SK-N-SH (cell line): ENCODE data around the gene CKS1B. TPM values are rescaled to one million over a fixed set of nuclear protein-coding genes. Genes with fewer than 3 reads are reported as not detected.

ENCODE experiments used
- CTCF ChIA-PET: fragments of 300-600, 350-600 bp; formaldehyde crosslinking; extraction: SDS; loops from one replicate; lab custom pipeline; 2021; lab: Yijun Ruan, JAX
- POLR2A ChIA-PET: fragments of 350-600 bp; sonication (Branson Sonifier 250); formaldehyde crosslinking; extraction: SDS; loops from one replicate; lab custom pipeline; 2020; ENCODE audit warnings: antibody characterized with exemption, inconsistent platforms; lab: Yijun Ruan, JAX
- DNase-seq: peaks from one replicate; pipeline ENCODE4 v3.0.0; 2012
- H2AFZ ChIP-seq: fragments of 200-600 bp; sonication (generic); 2 replicates; pipeline ENCODE4 v1.8.1; 2016; ENCODE audit warnings: antibody characterized with exemption, mild to moderate bottlenecking, low read depth
- H3F3A ChIP-seq: fragments of 200-600 bp; sonication (generic); replicated peaks from 2 replicates; pipeline ENCODE3; 2016; ENCODE audit warnings: antibody characterized with exemption, mild to moderate bottlenecking; ENCODE audit not compliant: insufficient read depth
- H3K27ac ChIP-seq, 2 experiments: fragments of 200-500 bp in 1 of 2; fragments of 200-600 bp in 1 of 2; sonication (Bioruptor generic) in 1 of 2; sonication (generic), shearing (Covaris generic) in 1 of 2; 2 replicates each; pipeline versions ENCODE4 v1.5.1 to v1.6.1; 2014 to 2016; ENCODE audit warnings: low read depth in 2 of 2, inconsistent platforms in 1 of 2, low read length in 1 of 2, mild to moderate bottlenecking in 1 of 2, mixed read lengths in 1 of 2
- H3K27me3 ChIP-seq: fragments of 200-600 bp; sonication (generic), shearing (Covaris generic); 2 replicates; pipeline ENCODE4 v1.6.1; 2016; ENCODE audit warnings: mixed run types; ENCODE audit not compliant: insufficient read depth
- H3K36me3 ChIP-seq, 2 experiments: fragments of 200-500 bp in 1 of 2; fragments of 200-600 bp in 1 of 2; sonication (Bioruptor generic) in 1 of 2; sonication (generic) in 1 of 2; replicated peaks in 1 of 2; 2 replicates each; pipeline versions ENCODE3 to v1.5.1; 2014 to 2016; ENCODE audit warnings: low read length in 1 of 2, mild to moderate bottlenecking in 1 of 2; ENCODE audit not compliant: insufficient read depth in 2 of 2, control insufficient read depth in 1 of 2
- H3K4me1 ChIP-seq, 2 experiments: fragments of 200-500 bp in 1 of 2; fragments of 200-600 bp in 1 of 2; sonication (Bioruptor generic) in 1 of 2; sonication (generic), shearing (Covaris generic) in 1 of 2; 2 replicates each; pipeline versions ENCODE4 v1.5.1 to v1.6.1; 2014 to 2016; ENCODE audit warnings: low read depth in 1 of 2, low read length in 1 of 2, mixed run types in 1 of 2; ENCODE audit not compliant: insufficient read depth in 2 of 2, control insufficient read depth in 1 of 2
- H3K4me2 ChIP-seq: fragments of 200-600 bp; sonication (generic), shearing (Covaris generic); 2 replicates; pipeline ENCODE4 v1.6.1; 2017; ENCODE audit warnings: mixed run types
- H3K4me3 ChIP-seq, 2 experiments: fragments of 200-500 bp in 1 of 2; fragments of 200-600 bp in 1 of 2; sonication (Bioruptor generic) in 1 of 2; sonication (generic), shearing (Covaris generic) in 1 of 2; 2 replicates each; pipeline versions ENCODE4 v1.5.1 to v1.8.1; 2014 to 2016; ENCODE audit warnings: low read depth in 2 of 2, inconsistent platforms in 1 of 2, low read length in 1 of 2, mild to moderate bottlenecking in 1 of 2, mixed read lengths in 1 of 2, moderate library complexity in 1 of 2
- H3K79me2 ChIP-seq: fragments of 200-600 bp; sonication (generic); 2 replicates; pipeline ENCODE4 v1.8.1; 2017; ENCODE audit warnings: mild to moderate bottlenecking; ENCODE audit not compliant: insufficient read depth
- H3K9ac ChIP-seq: fragments of 200-600 bp; sonication (generic); 2 replicates; pipeline ENCODE4 v1.6.1; 2017; ENCODE audit warnings: mixed run types
- H3K9me2 ChIP-seq: fragments of 200-600 bp; sonication (generic); 2 replicates; pipeline ENCODE4 v1.6.1; 2017; ENCODE audit warnings: mixed run types
- H3K9me3 ChIP-seq: fragments of 200-600 bp; sonication (generic); 2 replicates; pipeline ENCODE4 v1.6.1; 2017; ENCODE audit warnings: mixed run types, mild to moderate bottlenecking, moderate library complexity
- H4K20me1 ChIP-seq: fragments of 200-600 bp; sonication (generic); 2 replicates; pipeline ENCODE4 v1.6.1; 2017; ENCODE audit warnings: mild to moderate bottlenecking, mixed run types; ENCODE audit not compliant: insufficient read depth
- CHD2 ChIP-seq: fragments of 150-350 bp; IDR thresholded peaks from 2 replicates; pipeline ENCODE4 v1.6.1; 2018; ENCODE audit warnings: low read length; ENCODE audit not compliant: partially characterized antibody
- ELF1 ChIP-seq: IDR thresholded peaks from 2 replicates; pipeline ENCODE4 v1.4.0; 2012
- EP300 ChIP-seq, 2 experiments: IDR thresholded peaks; 2 replicates each; pipeline versions ENCODE4 v1.4.0 to v1.6.1; 2012; ENCODE audit warnings: borderline replicate concordance in 1 of 2, low read depth in 1 of 2, low read length in 1 of 2
- FOSL2 ChIP-seq: IDR thresholded peaks from 2 replicates; pipeline ENCODE4 v1.4.0; 2012; ENCODE audit warnings: low read depth, mild to moderate bottlenecking, moderate library complexity, borderline replicate concordance
- FOXJ3 ChIP-seq: sonication (generic); formaldehyde crosslinking; IDR thresholded peaks from 2 replicates; pipeline ENCODE4 v1.5.1; 2020; ENCODE audit warnings: mild to moderate bottlenecking, missing genetic modification reagents
- FOXM1 ChIP-seq: IDR thresholded peaks from 2 replicates; pipeline ENCODE4 v1.4.0; 2012; ENCODE audit warnings: low read depth, mild to moderate bottlenecking
- GATA2 ChIP-seq: sonication (generic); formaldehyde crosslinking; IDR thresholded peaks from 2 replicates; pipeline ENCODE4 v1.5.0; 2020; ENCODE audit warnings: mild to moderate bottlenecking, missing genetic modification reagents
- JUND ChIP-seq: IDR thresholded peaks from 2 replicates; pipeline ENCODE4 v1.4.0; 2012
- MEF2A ChIP-seq: IDR thresholded peaks from 2 replicates; pipeline ENCODE4 v1.4.0; 2012; ENCODE audit warnings: low read depth, borderline replicate concordance
- NFIC ChIP-seq: IDR thresholded peaks from 2 replicates; pipeline ENCODE4 v1.4.0; 2012; ENCODE audit warnings: borderline replicate concordance
- NRF1 ChIP-seq: IDR thresholded peaks from 2 replicates; pipeline ENCODE4 v1.6.1; 2012; ENCODE audit warnings: low read depth, mild to moderate bottlenecking, low read length
- POLR2AphosphoS5 ChIP-seq: IDR thresholded peaks from 2 replicates; pipeline ENCODE4 v1.6.1; 2012; ENCODE audit warnings: low read depth, low read length
- RFX5 ChIP-seq: IDR thresholded peaks from 2 replicates; pipeline ENCODE4 v1.6.1; 2012; ENCODE audit warnings: mild to moderate bottlenecking, improper control_type of control experiment, low read length
- SMC3 ChIP-seq: IDR thresholded peaks from 2 replicates; pipeline ENCODE4 v1.6.1; 2012; ENCODE audit warnings: low read depth, low read length, improper control_type of control experiment
- TAF1 ChIP-seq: IDR thresholded peaks from 2 replicates; pipeline ENCODE4 v1.6.1; 2012; ENCODE audit warnings: low read depth, mild to moderate bottlenecking, low read length, moderate library complexity, borderline replicate concordance
- TCF12 ChIP-seq: IDR thresholded peaks from 2 replicates; pipeline ENCODE4 v1.4.0; 2012
- TEAD4 ChIP-seq: IDR thresholded peaks from 2 replicates; pipeline ENCODE4 v1.4.0; 2012; ENCODE audit warnings: mild to moderate bottlenecking, borderline replicate concordance; ENCODE audit not compliant: insufficient read depth
- WGBS: methylation state at CpG from one replicate; pipeline ENCODE4 v1.1.6; 2017; ENCODE audit warnings: low lambda C conversion rate; 5-methylcytosine and 5-hydroxymethylcytosine counted together
- polyA plus RNA-seq, 3 experiments: library from polyadenylated mRNA; depleted of rRNA; stranded (reverse); fragments of >200 nt; gene quantifications; 2 replicates each; pipeline ENCODE4 v1.2.3, GENCODE V29; 2012
- TF ChIP-seq, protein P1 (sequence below): fragments of 200-600 bp; sonication (generic); IDR thresholded peaks from 2 replicates; pipeline ENCODE4 v1.6.1; 2017; ENCODE audit warnings: antibody characterized with exemption, mild to moderate bottlenecking, moderate library complexity
- TF ChIP-seq, protein P2 (sequence below): IDR thresholded peaks from 2 replicates; pipeline ENCODE4 v1.6.1; 2012; ENCODE audit warnings: mild to moderate bottlenecking, low read depth, low read length, moderate library complexity
- TF ChIP-seq, protein P3 (sequence below): IDR thresholded peaks from 2 replicates; pipeline ENCODE4 v1.4.0; 2012; ENCODE audit warnings: low read depth

Gene CKS1B
- polyA plus RNA-seq, 1 of the 3 experiments (the other 2 are of a cell fraction), result 308 TPM

DNA sequence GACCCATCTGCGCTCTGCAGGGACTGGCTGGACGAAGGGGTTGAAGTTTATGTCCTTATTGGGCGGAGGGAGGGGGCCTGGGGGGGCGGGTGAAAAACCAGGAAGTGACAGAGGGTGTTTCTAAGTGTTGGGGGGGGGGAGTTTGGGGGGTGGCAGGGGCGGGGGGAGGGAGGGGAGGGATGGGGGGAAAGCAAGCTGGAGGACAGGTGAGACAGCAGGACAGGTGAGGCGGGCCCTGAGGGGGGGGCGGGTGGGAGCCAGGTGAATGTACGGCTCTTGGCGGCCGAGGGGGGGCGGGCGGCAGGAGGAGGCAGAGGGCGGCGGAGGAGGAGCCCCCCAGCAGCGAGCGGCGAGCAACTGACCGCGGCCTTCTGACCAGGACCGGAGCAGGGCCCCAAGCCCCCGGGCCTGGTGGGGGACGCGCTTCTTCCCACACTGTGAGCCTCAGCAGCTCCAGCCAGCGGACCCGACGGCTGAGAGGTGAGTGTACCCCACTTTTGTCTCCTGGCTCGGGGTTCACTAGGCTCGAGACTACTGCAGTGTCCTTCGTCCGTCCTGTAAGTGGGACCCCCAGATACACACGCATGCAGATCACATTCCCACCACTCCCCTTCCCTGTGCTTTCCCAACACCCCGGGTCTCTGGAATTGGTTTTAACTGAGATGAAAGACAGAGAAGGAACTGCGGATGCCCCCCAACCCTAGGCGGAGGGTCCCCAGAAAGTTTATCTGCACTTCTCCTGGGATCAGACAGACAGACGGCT, 28.2 kb downstream of the CKS1B start, which contains the start of gene ZBTB7B:
TSS of gene ZBTB7B (plus strand) at position 339 of the 763 bp plus-strand sequence. CDS start 11,859 bp downstream, outside the sequence.
- Histone ChIP-seq H2AFZ (peak within 1 kb of the TSS; percentile 70; the same call in 1 of the 2 replicates), H3K27ac (peak within 1 kb of the TSS; percentile 92 to 96), H3K9ac (peak within 1 kb of the TSS; percentile 86), H3F3A (peaks cover 27% of the 10 kb centered on the region), H3K4me3 (peak within 1 kb of the TSS; percentile 79 to 95), H3K79me2 (peaks cover 37% of the 10 kb centered on the region), H3K9me3 (no peaks in the 10 kb centered on the region), H3K36me3 (peaks cover 0 to 5% of the 10 kb centered on the region in 2 experiments), H3K9me2 (no peaks in the 10 kb centered on the region), H3K27me3 (no peaks in the 10 kb centered on the region), H3K4me2 (peak within 1 kb of the TSS; percentile 100), H4K20me1 (no peaks in the 10 kb centered on the region; the same call in 1 of the 2 replicates), H3K4me1 (peaks cover 19 to 33% of the 10 kb centered on the region in 2 experiments)
- CTCF ChIA-PET, result interaction anchor here (1.4 to 14.0 kb wide), 8 partner anchors 12 to 89 kb away, joined by 4 to 640 read pairs (median 10); partner anchors contain the start of genes CKS1B, FLAD1, PBXIP1 and PYGO2
- POLR2A ChIA-PET, result no interaction called here
- WGBS, result under 1% methylated on average over 20 of the region's 35 CpGs
- TF ChIP-seq TCF12, result no peak
- TF ChIP-seq MEF2A, result no peak
- no peak for TF ChIP-seq FOXJ3 (CRISPR knock-in tag)
- TF ChIP-seq NRF1, result no peak
- TF ChIP-seq GATA2, result no peak
- TF ChIP-seq ELF1, result no peak
- TF ChIP-seq RFX5, result no peak
- TF ChIP-seq FOXM1, result no peak
- no peak for TF ChIP-seq CHD2
- TF ChIP-seq EP300 (IDR thresholded peaks at IDR 0.05; ENCODE audit: borderline replicate concordance in 1 of 2, low read depth in 1 of 2, low read length in 1 of 2), result no peak
- TF ChIP-seq, protein P1, sequence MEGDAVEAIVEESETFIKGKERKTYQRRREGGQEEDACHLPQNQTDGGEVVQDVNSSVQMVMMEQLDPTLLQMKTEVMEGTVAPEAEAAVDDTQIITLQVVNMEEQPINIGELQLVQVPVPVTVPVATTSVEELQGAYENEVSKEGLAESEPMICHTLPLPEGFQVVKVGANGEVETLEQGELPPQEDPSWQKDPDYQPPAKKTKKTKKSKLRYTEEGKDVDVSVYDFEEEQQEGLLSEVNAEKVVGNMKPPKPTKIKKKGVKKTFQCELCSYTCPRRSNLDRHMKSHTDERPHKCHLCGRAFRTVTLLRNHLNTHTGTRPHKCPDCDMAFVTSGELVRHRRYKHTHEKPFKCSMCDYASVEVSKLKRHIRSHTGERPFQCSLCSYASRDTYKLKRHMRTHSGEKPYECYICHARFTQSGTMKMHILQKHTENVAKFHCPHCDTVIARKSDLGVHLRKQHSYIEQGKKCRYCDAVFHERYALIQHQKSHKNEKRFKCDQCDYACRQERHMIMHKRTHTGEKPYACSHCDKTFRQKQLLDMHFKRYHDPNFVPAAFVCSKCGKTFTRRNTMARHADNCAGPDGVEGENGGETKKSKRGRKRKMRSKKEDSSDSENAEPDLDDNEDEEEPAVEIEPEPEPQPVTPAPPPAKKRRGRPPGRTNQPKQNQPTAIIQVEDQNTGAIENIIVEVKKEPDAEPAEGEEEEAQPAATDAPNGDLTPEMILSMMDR, result no peak
- TF ChIP-seq TAF1, result no peak
- no peak for TF ChIP-seq JUND
- no peak for DNase-seq

DNA sequence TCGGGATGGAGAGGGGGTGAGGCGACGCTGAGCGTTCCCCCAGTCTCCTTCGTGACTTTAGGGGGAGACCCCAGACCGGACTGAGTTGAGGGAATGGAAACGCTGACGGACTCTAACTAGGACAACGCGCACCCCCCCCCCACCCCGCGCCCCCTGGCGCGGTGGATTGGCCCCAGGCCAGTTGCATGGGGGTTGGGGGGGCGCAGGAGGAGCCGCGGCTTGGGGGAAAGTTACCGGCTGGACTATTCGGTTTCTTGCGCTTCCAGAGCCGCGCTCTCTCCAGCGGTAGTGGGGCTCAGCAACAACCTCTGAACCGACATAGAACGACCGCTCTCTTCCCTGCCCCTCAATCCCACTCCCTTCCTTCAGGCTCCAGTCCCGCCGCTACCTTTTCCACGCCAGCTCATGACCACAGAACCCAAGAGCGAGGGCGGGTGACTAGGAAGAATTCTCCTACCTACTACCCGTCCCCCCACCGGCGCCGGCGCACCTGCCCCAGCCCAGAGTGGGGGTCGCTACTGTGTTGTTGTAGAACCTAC, 28.8 kb downstream of the CKS1B start:
- ChIA-PET POLR2A (interaction anchor here (0.7 to 1.7 kb wide), 3 partner anchors 25 to 46 kb away, joined by 3 to 5 read pairs (median 5); no protein-coding TSS in a partner anchor), CTCF (interaction anchor here (0.5 to 14.0 kb wide), 12 partner anchors 10 to 593 kb away, joined by 3 to 640 read pairs (median 4); partner anchors contain the start of genes CKS1B, FLAD1, LENEP and PBXIP1)
- peak overlapping the region; percentile 79 to 95 for H3K4me3 ChIP-seq
- under 1% methylated on average over 24 of the region's 37 CpGs for WGBS
- peak overlapping the region; percentile 86 for H3K9ac ChIP-seq
- H3K4me2 ChIP-seq, result peak overlapping the region; percentile 100
- no peaks in the 10 kb centered on the region; the same call in 1 of the 2 replicates for H4K20me1 ChIP-seq
- H3K27me3 ChIP-seq, result no peaks in the 10 kb centered on the region
- H2AFZ ChIP-seq, result peak overlapping the region; percentile 70; the same call in 1 of the 2 replicates
- H3K4me1 ChIP-seq, result peaks cover 19 to 33% of the 10 kb centered on the region in 2 experiments
- H3F3A ChIP-seq, result peaks cover 27% of the 10 kb centered on the region
- H3K9me3 ChIP-seq, result no peaks in the 10 kb centered on the region
- H3K27ac ChIP-seq, result peak overlapping the region; percentile 72 to 96
- H3K79me2 ChIP-seq, result peaks cover 37% of the 10 kb centered on the region
- H3K36me3 ChIP-seq, result peaks cover 0 to 5% of the 10 kb centered on the region in 2 experiments
- DNase-seq, result peak; percentile 65
- no peak for TF ChIP-seq FOSL2
- TF ChIP-seq FOXM1, result no peak
- 0 out of 2 replicates have a peak, but pooled peaks have one; percentile 20 for TF ChIP-seq TAF1
- TF ChIP-seq, protein P2, sequence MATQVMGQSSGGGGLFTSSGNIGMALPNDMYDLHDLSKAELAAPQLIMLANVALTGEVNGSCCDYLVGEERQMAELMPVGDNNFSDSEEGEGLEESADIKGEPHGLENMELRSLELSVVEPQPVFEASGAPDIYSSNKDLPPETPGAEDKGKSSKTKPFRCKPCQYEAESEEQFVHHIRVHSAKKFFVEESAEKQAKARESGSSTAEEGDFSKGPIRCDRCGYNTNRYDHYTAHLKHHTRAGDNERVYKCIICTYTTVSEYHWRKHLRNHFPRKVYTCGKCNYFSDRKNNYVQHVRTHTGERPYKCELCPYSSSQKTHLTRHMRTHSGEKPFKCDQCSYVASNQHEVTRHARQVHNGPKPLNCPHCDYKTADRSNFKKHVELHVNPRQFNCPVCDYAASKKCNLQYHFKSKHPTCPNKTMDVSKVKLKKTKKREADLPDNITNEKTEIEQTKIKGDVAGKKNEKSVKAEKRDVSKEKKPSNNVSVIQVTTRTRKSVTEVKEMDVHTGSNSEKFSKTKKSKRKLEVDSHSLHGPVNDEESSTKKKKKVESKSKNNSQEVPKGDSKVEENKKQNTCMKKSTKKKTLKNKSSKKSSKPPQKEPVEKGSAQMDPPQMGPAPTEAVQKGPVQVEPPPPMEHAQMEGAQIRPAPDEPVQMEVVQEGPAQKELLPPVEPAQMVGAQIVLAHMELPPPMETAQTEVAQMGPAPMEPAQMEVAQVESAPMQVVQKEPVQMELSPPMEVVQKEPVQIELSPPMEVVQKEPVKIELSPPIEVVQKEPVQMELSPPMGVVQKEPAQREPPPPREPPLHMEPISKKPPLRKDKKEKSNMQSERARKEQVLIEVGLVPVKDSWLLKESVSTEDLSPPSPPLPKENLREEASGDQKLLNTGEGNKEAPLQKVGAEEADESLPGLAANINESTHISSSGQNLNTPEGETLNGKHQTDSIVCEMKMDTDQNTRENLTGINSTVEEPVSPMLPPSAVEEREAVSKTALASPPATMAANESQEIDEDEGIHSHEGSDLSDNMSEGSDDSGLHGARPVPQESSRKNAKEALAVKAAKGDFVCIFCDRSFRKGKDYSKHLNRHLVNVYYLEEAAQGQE, result no peak
- TF ChIP-seq, protein P3, sequence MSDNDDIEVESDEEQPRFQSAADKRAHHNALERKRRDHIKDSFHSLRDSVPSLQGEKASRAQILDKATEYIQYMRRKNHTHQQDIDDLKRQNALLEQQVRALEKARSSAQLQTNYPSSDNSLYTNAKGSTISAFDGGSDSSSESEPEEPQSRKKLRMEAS, result peak; percentile 36; the same call in 1 of the 2 replicates
- no peak for TF ChIP-seq GATA2
- TF ChIP-seq SMC3, result no peak
- peak; percentile 76 for TF ChIP-seq NFIC
- TF ChIP-seq POLR2AphosphoS5, result 0 out of 2 replicates have a peak, but pooled peaks have one; percentile 15
- no peak for TF ChIP-seq TEAD4
- TF ChIP-seq, all 33 proteins: peak for 4
- H3K9me2 ChIP-seq, result no peaks in the 10 kb centered on the region
